ENCODE results near the gene SHC3. TPM values are rescaled to one million over a fixed set of nuclear protein-coding genes. Genes with fewer than 3 reads are reported as not detected.

SHC3 gene
- total RNA-seq, 1 experiment from 2014 or later = 0.66 TPM

- ChIA-PET POLR2A (ENCODE audit: unreplicated experiment) (no interaction called here), CTCF (no interaction called here)
- H3K27me3 ChIP-seq (ENCODE audit: low read length) = no peaks in the 10 kb centered on the region
- no peak overlapping the region for H3K9ac ChIP-seq (ENCODE audit: low read length)
- no peak overlapping the region for H3K27ac ChIP-seq (ENCODE audit: low read length)
- no peaks in the 10 kb centered on the region for H4K20me1 ChIP-seq (ENCODE audit: low read length)
- no peaks in the 10 kb centered on the region for H3F3A ChIP-seq (ENCODE audit: low read length, unreplicated experiment)
- DNase-seq (no peak), ATAC-seq (no peak)
- intact Hi-C loops (cut with micrococcal nuclease) = no loop called here
- no peaks in the 10 kb centered on the region for H3K9me2 ChIP-seq (replicated peaks; ENCODE audit: low read length)
- no peak overlapping the region for H2AFZ ChIP-seq (ENCODE audit: low read length)
- no peaks in the 10 kb centered on the region for H3K9me3 ChIP-seq (ENCODE audit: low read length)
- BruUV-seq (replicated peaks) = no TSS peak
- H3K79me2 ChIP-seq (ENCODE audit: low read length) = no peaks in the 10 kb centered on the region
- no peaks in the 10 kb centered on the region for H3K36me3 ChIP-seq (ENCODE audit: low read depth, low read length)
- no peaks in the 10 kb centered on the region for H3K4me1 ChIP-seq (ENCODE audit: insufficient read depth, low read length)
- H3K4me3 ChIP-seq (ENCODE audit: low read length) = no peak overlapping the region
- no peak for TF ChIP-seq CTCF (conservative IDR thresholded peaks at IDR 0.05; ENCODE audit: low read depth, low read length)
- no peak for TF ChIP-seq EZH2 (IDR thresholded peaks at IDR 0.05; ENCODE audit: low read length, unreplicated experiment)
- TF ChIP-seq EZH2phosphoT487 (IDR thresholded peaks at IDR 0.05; ENCODE audit: borderline replicate concordance, low read length) = no peak
- H3K4me2 ChIP-seq (ENCODE audit: low read length) = no peak overlapping the region
Measured at GRCh38 chr9:89187950-89188349, 9.3 kb upstream of the SHC3 start.

- DNase-seq = no peak
- H3K79me2 ChIP-seq (ENCODE audit: low read length) = no peaks in the 10 kb centered on the region
- no peak overlapping the region for H3K9ac ChIP-seq (ENCODE audit: low read length)
- H3F3A ChIP-seq (ENCODE audit: low read length, unreplicated experiment) = no peaks in the 10 kb centered on the region
- H3K4me1 ChIP-seq (ENCODE audit: insufficient read depth, low read length) = no peaks in the 10 kb centered on the region
- H3K4me2 ChIP-seq (ENCODE audit: low read length) = no peak overlapping the region
- intact Hi-C loops (cut with micrococcal nuclease) = no loop called here
- no peak overlapping the region for H2AFZ ChIP-seq (ENCODE audit: low read length)
- CTCF ChIA-PET = no interaction called here
- no peak for ATAC-seq
- H3K27ac ChIP-seq (ENCODE audit: low read length) = no peak overlapping the region
- no peaks in the 10 kb centered on the region for H3K9me3 ChIP-seq (ENCODE audit: low read length)
- no peaks in the 10 kb centered on the region for H3K36me3 ChIP-seq (ENCODE audit: low read depth, low read length)
- POLR2A ChIA-PET (ENCODE audit: unreplicated experiment) = no interaction called here
- no peak for TF ChIP-seq EZH2phosphoT487 (IDR thresholded peaks at IDR 0.05; ENCODE audit: borderline replicate concordance, low read length)
- no peak for TF ChIP-seq CTCF (conservative IDR thresholded peaks at IDR 0.05; ENCODE audit: low read depth, low read length)
- TF ChIP-seq EZH2 (IDR thresholded peaks at IDR 0.05; ENCODE audit: low read length, unreplicated experiment) = no peak
- H3K4me3 ChIP-seq (ENCODE audit: low read length) = no peak overlapping the region
- no peaks in the 10 kb centered on the region for H4K20me1 ChIP-seq (ENCODE audit: low read length)
- H3K9me2 ChIP-seq (replicated peaks; ENCODE audit: low read length) = no peaks in the 10 kb centered on the region
- H3K27me3 ChIP-seq (ENCODE audit: low read length) = no peaks in the 10 kb centered on the region
- no TSS peak for BruUV-seq (replicated peaks)
Measured at GRCh38 chr9:89187541-89187940, 8.9 kb upstream of the SHC3 start.

GRCh38 chr9:89186960-89187359 lies 8.3 kb upstream of the SHC3 start:
- H3K9me2 ChIP-seq (replicated peaks; ENCODE audit: low read length) = no peaks in the 10 kb centered on the region
- no peak overlapping the region for H3K9ac ChIP-seq (ENCODE audit: low read length)
- no peaks in the 10 kb centered on the region for H4K20me1 ChIP-seq (ENCODE audit: low read length)
- no peaks in the 10 kb centered on the region for H3K4me1 ChIP-seq (ENCODE audit: insufficient read depth, low read length)
- no peak for TF ChIP-seq EZH2phosphoT487 (IDR thresholded peaks at IDR 0.05; ENCODE audit: borderline replicate concordance, low read length)
- no peak for TF ChIP-seq EZH2 (IDR thresholded peaks at IDR 0.05; ENCODE audit: low read length, unreplicated experiment)
- TF ChIP-seq CTCF (conservative IDR thresholded peaks at IDR 0.05; ENCODE audit: low read depth, low read length) = no peak
- DNase-seq (no peak), ATAC-seq (no peak)
- H3K27ac ChIP-seq (ENCODE audit: low read length) = no peak overlapping the region
- H3K4me2 ChIP-seq (ENCODE audit: low read length) = no peak overlapping the region
- no peak overlapping the region for H2AFZ ChIP-seq (ENCODE audit: low read length)
- H3K36me3 ChIP-seq (ENCODE audit: low read depth, low read length) = no peaks in the 10 kb centered on the region
- no TSS peak for BruUV-seq (replicated peaks)
- ChIA-PET POLR2A (ENCODE audit: unreplicated experiment) (no interaction called here), CTCF (no interaction called here)
- H3F3A ChIP-seq (ENCODE audit: low read length, unreplicated experiment) = no peaks in the 10 kb centered on the region
- no peaks in the 10 kb centered on the region for H3K9me3 ChIP-seq (ENCODE audit: low read length)
- intact Hi-C loops (cut with micrococcal nuclease) = no loop called here
- no peaks in the 10 kb centered on the region for H3K79me2 ChIP-seq (ENCODE audit: low read length)
- no peaks in the 10 kb centered on the region for H3K27me3 ChIP-seq (ENCODE audit: low read length)
- no peak overlapping the region for H3K4me3 ChIP-seq (ENCODE audit: low read length)
